Activated effector memory CD4-positive, alpha-beta T cell treated with anti-CD3 and anti-CD28 coated beads, Interleukin-2, amount 50 U/mL, for 16 hours (primary cell): Measurements from ENCODE around the gene CCSER1.
"Not testable (repeated sequence)": the region's sequence is repeated elsewhere in the genome, so short reads cannot be mapped to it uniquely, and the experiment has no call there.

ENCODE experiments used
- DNase-seq: peaks from one replicate; pipeline ENCODE4 v3.0.0-alpha.2; 2020

CCSER1 gene

DNA sequence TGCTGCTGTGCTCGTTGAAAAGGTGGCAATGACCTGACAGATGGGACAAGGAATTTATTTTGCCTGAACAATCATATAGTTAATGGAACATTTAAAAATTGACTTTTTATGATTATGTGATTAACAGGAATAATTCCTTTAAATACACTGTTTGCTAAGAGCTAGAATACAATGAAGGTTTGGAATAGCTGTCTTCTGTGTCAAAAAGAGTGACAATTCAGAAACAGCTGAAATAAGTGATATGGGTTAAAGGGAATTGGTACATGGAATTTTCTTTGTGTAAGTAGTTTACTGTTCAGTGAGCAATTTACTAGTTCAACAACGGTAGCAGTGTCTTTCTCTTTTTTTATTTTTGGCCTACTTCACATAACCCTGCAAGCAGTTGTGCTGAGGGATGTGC is 1093.1 kb downstream of the CCSER1 start:
- DNase-seq = no peak

- DNase-seq = no peak
Measured at GRCh38 chr4:91222014-91222413, 1094.8 kb downstream of the CCSER1 start.

DNA sequence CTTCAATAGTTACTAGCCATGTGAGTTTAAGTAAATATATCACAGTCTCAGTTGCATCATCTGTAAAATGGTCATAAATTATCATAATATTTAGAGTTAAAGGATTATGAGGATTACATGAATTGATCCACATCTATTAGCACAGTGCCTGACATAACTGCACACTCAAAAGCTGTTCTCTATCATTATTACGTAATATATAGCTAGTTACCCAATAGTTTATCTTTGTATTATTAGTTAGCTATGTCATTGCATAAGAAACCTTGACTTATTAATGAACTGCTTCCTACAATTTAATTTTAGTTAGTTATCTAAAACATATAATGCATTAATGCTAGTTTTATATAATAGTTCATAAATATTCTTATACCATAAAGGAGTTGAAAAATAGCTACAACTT is 1099.7 kb downstream of the CCSER1 start:
- DNase-seq = no peak

- DNase-seq = no peak
Measured at GRCh38 chr4:91228659-91229058, 1101.5 kb downstream of the CCSER1 start.

- no peak for DNase-seq
Measured at GRCh38 chr4:91233164-91233563, 1106.0 kb downstream of the CCSER1 start.

DNA sequence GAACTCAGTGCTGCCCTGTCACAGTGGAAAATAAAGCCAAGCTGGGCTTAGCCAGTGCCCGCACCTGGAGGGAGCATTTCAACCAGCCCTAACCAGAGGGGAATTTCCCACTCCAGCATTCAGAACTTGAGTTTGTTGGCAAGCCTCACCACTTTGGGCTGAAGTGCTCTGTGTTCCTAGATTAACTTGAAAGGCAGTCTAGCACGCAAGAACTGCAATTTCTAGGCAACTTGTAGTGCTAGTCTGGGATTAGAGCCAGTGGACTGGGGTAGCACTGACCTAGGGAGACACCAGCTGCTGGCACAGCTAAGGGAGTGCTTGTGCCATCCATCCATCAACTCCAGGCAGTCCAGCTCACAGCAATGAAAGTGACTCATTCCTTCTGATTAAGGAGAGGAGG is 1115.9 kb downstream of the CCSER1 start:
- no peak for DNase-seq

DNA sequence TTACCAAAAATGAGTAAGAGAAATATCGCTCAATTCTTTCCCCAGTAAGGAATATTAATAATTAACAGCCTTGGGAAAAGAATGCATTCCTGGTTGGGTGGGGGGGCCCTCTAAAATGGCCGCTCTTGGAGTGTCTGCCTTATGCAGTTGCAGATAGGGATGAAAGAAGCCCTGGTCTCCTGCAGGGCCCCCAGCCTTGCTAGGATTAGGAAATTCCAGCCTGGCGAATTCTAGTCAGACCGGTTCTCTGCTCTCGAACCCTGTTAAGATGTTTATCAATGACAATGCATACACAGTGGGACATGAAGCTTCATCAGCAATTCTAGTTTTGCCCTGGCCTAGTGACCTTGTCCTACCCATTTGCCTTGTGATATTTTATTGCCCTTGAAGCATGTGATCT is 1128.8 kb downstream of the CCSER1 start:
- DNase-seq = no peak

DNA sequence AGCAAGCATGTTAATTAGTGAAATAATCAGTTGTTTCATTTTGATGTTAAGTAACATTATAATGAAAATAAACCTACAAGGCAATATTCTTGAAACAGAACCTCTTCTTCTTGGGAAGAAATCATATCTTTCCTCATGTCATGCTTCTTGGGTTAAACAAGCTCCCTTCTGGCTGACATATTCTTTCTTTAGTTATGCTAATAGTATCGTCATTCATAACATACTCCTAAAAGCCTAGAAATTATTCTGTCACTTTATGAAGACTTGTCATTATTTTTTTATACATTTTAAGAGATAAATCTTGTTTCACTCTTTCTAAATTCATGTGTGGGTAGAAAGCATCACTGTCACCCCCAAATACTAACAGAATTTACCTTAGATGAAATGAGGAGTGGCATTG is 1129.6 kb downstream of the CCSER1 start:
- DNase-seq = no peak

DNA sequence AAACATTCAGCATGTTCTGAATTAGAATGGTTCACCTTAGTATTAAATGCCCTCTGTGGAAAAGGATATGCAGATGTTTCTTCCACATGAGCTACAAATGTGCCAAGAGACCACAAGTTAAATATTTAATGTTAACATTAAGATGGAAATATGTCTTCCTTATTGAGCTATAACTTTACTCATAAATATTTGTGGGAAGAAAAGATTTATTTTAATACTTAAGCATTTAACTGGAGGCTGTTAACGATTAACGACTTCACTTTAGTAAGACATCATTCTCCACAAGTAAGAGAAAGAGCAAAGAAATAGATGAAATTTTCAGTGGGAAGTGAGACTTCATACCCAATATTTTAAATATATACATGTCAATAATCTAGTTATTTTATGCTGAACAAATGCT is 1130.5 kb downstream of the CCSER1 start:
- no peak for DNase-seq

DNA sequence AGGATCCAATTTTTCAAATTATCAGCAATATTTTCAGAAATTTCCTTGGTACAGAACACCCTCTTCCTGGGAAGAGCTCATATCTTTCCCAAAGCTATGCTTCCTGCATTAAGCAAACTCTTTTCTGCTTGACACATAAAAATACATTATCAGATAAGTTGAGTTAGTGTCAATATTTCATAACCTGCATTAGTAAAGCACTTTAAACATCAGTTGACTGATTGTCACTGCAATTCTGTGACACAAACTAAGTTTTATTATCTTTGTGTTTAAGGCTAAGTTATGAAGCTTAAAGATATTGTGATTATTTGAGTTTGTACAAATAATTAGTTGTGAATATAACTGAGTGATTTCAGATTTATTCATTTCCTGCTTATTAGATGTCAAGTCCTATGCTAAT is 1131.1 kb downstream of the CCSER1 start:
- DNase-seq = no peak

DNA sequence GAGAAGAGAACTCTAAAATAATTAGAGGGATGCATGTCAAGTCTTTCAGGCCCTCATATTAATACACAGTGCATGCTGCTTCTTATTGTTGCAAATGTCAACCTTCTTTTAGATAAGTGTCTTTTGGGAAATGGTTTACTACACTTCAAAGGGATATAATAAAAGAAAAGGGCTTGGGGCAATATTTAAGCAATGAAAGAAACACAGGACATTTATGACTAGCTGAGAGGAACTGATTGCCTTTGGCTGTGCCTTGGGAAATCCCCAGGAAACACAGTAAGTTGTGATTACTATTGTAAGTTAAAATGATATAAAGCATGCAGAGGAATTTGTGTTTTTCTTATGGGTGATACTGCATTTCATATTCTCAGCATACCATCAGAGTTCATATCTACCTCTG is 1140.3 kb downstream of the CCSER1 start:
- no peak for DNase-seq

GRCh38 chr4:91268481-91268880 is 1141.3 kb downstream of the CCSER1 start:
- not testable (repeated sequence) for DNase-seq

DNA sequence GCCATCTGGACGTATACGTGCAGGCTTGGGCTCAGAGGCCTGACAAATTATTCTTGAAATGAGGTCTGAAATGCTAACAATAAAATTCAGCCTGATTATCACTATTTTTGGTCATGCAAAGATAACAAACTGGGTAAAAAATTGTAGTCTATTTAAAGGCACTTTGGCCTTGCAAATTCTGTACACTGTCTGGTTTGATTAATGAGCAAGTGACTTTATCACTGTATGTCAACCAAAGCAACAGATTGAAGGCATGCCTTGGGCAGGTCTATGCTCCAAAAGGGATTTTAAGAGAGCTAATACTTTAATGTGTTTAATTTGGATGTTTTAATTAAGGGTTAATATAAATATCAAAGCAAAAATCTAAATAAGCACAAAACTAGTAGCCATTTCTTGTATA is 1141.7 kb downstream of the CCSER1 start:
- no peak for DNase-seq

DNA sequence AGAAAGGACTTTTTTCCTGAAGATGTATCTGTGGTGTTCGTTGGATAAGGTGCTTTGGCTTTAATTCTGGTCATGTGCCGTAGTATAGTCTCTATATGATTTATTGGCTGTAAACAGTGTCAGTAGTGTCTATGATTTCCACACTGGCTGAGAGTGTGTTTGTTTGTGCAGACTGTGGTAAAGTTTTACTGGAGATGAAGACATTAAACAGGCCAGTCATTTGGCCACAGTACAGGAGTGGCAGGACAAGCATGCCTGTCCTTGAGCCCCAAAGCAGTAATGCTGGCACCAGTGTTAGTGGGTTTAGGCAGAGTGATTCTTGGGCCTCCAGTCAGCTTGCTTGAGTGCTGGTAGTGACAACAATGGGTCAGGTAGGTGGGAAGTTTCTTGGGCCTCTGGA is 1152.7 kb downstream of the CCSER1 start:
- DNase-seq = no peak

DNA sequence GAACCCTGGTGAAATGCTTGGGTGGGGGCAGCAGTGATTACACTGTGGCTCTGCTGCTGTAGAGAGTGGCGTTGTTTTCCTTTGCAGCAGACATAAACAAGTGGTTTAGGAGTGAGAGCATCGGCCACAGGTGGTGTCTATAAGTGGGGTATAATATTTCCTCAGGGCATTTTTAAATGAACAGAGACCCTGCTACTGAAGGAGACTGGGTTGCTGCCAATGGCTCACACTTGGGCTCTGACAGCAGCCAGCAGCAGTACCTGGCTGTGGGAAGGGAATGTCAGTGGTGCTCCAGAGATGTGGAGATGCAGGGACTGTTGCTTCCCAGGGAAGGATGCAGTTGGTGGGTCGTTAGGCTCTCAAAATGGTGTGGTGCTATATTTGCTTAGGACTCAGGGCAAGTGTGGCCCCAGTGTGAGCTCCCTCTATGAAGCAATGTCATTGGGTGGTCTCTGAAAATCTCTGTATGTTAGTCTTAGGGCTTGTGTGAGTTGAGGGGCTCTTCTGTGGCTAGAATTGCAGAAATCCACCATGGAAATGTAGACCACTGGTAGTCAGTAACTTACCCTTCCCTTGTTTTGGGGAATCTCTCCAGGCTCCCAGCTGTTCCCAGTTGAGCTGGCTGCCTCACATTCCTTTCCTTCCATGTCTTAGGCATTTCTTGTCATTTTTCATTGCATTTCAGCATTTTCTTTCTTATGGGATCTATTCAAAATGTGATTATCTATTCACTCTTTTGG is 1153.5 kb downstream of the CCSER1 start:
- DNase-seq = no peak

DNA sequence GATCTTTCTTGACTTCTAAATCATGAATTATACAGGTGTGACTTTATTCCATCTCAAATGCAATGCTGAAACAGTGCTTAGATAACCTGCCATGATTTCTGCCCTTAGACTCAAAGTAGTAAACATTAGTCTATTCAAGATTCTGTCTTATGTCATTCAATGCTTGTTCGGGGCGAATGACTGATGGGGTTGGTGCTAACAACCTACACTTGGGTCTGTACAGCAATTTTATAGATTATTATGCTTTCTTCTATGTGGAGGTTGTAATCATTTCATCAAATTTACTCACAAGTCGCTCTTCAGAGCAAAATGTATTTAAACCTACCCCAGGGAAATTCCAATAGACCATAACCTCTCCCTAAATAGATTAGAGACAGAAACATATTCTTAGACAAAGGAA is 1155.0 kb downstream of the CCSER1 start:
- no peak for DNase-seq

DNA sequence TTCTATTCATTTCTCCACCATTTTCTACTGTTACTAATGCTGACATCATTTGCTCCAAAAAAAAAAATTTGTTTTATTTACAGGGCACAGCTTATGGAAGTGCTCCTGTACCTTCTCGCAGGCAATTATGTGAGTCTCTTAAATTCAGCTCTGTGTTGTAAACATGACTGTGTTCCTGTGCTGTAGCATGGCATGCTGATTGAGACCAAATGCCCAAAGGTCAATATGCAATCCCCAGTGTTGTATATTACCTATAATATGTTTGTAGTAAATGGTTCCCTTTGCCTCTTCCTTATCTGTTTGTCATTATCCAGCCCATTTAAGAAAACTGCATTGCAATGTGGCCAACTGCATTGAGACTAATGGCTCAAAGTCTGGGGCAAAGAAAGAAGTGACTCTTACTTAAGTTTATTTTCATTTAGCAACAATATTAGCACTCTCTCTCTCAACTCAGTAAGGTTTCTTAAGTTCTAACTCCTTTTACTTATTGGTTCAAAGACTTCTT is 1156.6 kb downstream of the CCSER1 start:
- DNase-seq = no peak

GRCh38 chr4:91284480-91284879 is 1157.3 kb downstream of the CCSER1 start:
- DNase-seq = no peak

GRCh38 chr4:91285487-91285886 is 1158.3 kb downstream of the CCSER1 start:
- DNase-seq = no peak

GRCh38 chr4:91288702-91289311 is 1161.6 kb downstream of the CCSER1 start:
- DNase-seq = no peak

GRCh38 chr4:91298156-91298700 is 1171.0 kb downstream of the CCSER1 start:
- DNase-seq = no peak

- no peak for DNase-seq
Measured at GRCh38 chr4:91298824-91299223, 1171.6 kb downstream of the CCSER1 start.

DNA sequence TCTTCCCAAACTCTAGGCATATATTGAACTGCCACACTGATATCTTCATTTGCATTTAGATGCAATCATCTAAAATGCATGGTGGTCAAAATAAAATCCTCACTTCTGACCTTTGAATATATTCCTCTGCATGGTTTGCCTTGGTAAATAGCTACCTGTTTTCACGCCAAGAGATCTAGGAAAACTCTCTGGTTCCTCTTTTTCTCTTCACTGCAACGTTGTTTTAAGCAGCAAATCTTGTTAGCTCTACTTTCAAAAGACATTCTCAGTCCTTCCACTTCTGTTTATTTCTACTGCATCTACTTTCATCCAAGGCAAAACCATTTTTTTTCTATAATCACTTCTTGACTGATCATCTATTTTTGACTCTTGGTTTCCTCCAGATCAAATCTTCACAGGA is 1174.9 kb downstream of the CCSER1 start:
- no peak for DNase-seq

DNA sequence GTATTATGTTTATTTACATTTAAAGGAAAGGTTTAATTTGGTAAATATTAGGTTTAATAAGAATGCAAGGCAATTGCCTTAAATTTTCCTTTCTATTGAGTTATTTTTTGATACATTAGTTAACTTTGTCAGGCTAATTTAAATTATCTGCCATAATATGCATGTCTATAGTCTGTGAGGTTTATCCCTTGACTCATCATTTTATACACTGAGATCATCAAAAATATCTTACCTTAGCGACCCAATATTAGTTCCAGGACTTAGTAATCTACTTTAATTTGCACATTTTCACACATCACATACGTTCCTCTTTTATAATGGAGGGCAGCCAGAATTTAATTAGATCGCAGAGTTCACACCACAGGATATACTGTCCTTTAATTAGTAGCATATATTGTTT is 1177.1 kb downstream of the CCSER1 start:
- DNase-seq = no peak

DNA sequence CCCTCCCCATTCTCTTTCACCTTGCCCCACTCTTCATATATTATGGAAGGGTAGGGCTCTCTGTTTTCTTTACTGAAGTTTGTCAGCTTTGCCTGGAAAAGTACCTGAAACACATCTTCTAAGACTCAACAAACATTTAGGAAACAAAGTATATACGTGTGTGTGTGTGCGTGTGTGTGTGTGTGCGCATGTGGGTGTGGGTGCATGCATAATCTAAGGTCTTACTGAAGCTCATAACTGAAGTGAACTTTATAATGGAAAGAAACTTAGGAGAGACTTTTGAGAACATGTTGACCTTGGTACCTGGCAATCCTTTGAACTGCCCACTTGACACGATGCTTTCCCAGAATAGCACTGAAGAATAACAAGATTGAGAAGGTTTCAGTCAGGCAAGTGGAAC is 1190.2 kb downstream of the CCSER1 start:
- DNase-seq = no peak
